SK-N-SH treated with all-trans-retinoic acid at 6 μM for 48 hours (cell line): Measurements from ENCODE around the gene MYH15.

Source experiments
- ATAC-seq: fragments of 200-7000 bp; cut with Tn5 transposase; 3 replicates; pipeline ENCODE4 v1.9.1; 2020; ENCODE audit warnings: mild to moderate bottlenecking, moderate library complexity
- ARNTL ChIP-seq: fragments of 450-650 bp; formaldehyde crosslinking; IDR thresholded peaks from 2 replicates; pipeline ENCODE4 v1.5.0; 2020; ENCODE audit warnings: low read depth, mild to moderate bottlenecking, moderate library complexity, borderline replicate concordance
- BACH2 ChIP-seq: fragments of 250-450 bp; sonication (Bioruptor Pico); IDR thresholded peaks from 2 replicates; pipeline ENCODE4 v1.9.0; 2021; ENCODE audit warnings: mild to moderate bottlenecking, borderline replicate concordance
- CREB5 ChIP-seq: fragments of 250-450 bp; sonication (Bioruptor Pico); IDR thresholded peaks from 2 replicates; pipeline ENCODE4 v1.5.1; 2020; ENCODE audit warnings: low read depth, mild to moderate bottlenecking, moderate library complexity
- CSDC2 ChIP-seq: fragments of 250-450 bp; sonication (Bioruptor Pico); IDR thresholded peaks from 2 replicates; pipeline ENCODE4 v1.5.0; 2020; ENCODE audit warnings: mild to moderate bottlenecking, moderate library complexity
- CSRNP3 ChIP-seq: fragments of 250-450 bp; sonication (Bioruptor Pico); IDR thresholded peaks from 2 replicates; pipeline ENCODE4 v1.5.1; 2021; ENCODE audit warnings: mild to moderate bottlenecking, moderate library complexity
- ESRRG ChIP-seq: fragments of 250-450 bp; sonication (Bioruptor Pico); IDR thresholded peaks from 2 replicates; pipeline ENCODE4 v1.6.1; 2021; ENCODE audit warnings: mild to moderate bottlenecking
- GLIS3 ChIP-seq: fragments of 250-450 bp; sonication (Bioruptor Pico); IDR thresholded peaks from 2 replicates; pipeline ENCODE4 v1.5.0; 2020; ENCODE audit warnings: mild to moderate bottlenecking, moderate library complexity
- ISL1 ChIP-seq: fragments of 250-450 bp; sonication (Bioruptor Pico); IDR thresholded peaks from 2 replicates; pipeline ENCODE4 v2.1.2; 2022; ENCODE audit warnings: mild to moderate bottlenecking, moderate library complexity
- OSR1 ChIP-seq: fragments of 250-450 bp; sonication (Bioruptor Pico); IDR thresholded peaks from 2 replicates; pipeline ENCODE4 v1.8.0; 2022; ENCODE audit warnings: moderate library complexity, mild to moderate bottlenecking, inconsistent platforms
- PATZ1 ChIP-seq: fragments of 250-450 bp; sonication (Bioruptor Pico); IDR thresholded peaks from 2 replicates; pipeline ENCODE4 v1.8.0; 2020; ENCODE audit warnings: mild to moderate bottlenecking, moderate library complexity, borderline replicate concordance
- POU6F1 ChIP-seq: fragments of 250-450 bp; sonication (Bioruptor Pico); IDR thresholded peaks from 2 replicates; pipeline ENCODE4 v1.8.0; 2021; ENCODE audit warnings: low read depth, mild to moderate bottlenecking, moderate library complexity, borderline replicate concordance
- PPARA ChIP-seq: fragments of 250-450 bp; sonication (Bioruptor Pico); IDR thresholded peaks from 2 replicates; pipeline ENCODE4 v1.5.0; 2020; ENCODE audit warnings: mild to moderate bottlenecking, borderline replicate concordance
- RARB ChIP-seq: fragments of 250-450 bp; sonication (Bioruptor Pico); IDR thresholded peaks from 2 replicates; pipeline ENCODE4 v1.8.0; 2021; ENCODE audit warnings: mild to moderate bottlenecking, moderate library complexity
- SNAI2 ChIP-seq: fragments of 250-450 bp; sonication (Bioruptor Pico); IDR thresholded peaks from 2 replicates; pipeline ENCODE4 v1.5.0; 2020; ENCODE audit warnings: mild to moderate bottlenecking, moderate library complexity
- TCF4 ChIP-seq: fragments of 250-450 bp; sonication (Bioruptor Pico); IDR thresholded peaks from 2 replicates; pipeline ENCODE4 v1.8.0; 2021; ENCODE audit warnings: mild to moderate bottlenecking, moderate library complexity, borderline replicate concordance
- TSHZ2 ChIP-seq: fragments of 250-450 bp; sonication (Bioruptor Pico); IDR thresholded peaks from 2 replicates; pipeline ENCODE4 v1.5.0; 2020; ENCODE audit warnings: mild to moderate bottlenecking, moderate library complexity
- ZC3H10 ChIP-seq: fragments of 250-450 bp; sonication (Bioruptor Pico); IDR thresholded peaks from 2 replicates; pipeline ENCODE4 v1.5.1; 2021; ENCODE audit warnings: mild to moderate bottlenecking, moderate library complexity
- ZFP3 ChIP-seq: fragments of 250-450 bp; sonication (Bioruptor Pico); IDR thresholded peaks from 2 replicates; pipeline ENCODE4 v1.5.0; 2020; ENCODE audit warnings: mild to moderate bottlenecking, moderate library complexity
- ZFP30 ChIP-seq: fragments of 450-650 bp; formaldehyde crosslinking; IDR thresholded peaks from 2 replicates; pipeline ENCODE4 v1.5.0; 2022; ENCODE audit warnings: mild to moderate bottlenecking, moderate library complexity
- ZNF565 ChIP-seq: fragments of 450-650 bp; formaldehyde crosslinking; conservative IDR thresholded peaks from 2 replicates; pipeline ENCODE4 v1.5.0; 2020; ENCODE audit warnings: low read depth, mild to moderate bottlenecking, moderate library complexity
- ZNF70 ChIP-seq: fragments of 450-650 bp; formaldehyde crosslinking; IDR thresholded peaks from 2 replicates; pipeline ENCODE4 v1.5.0; 2020; ENCODE audit warnings: mild to moderate bottlenecking, moderate library complexity
- ZNF8 ChIP-seq: fragments of 450-650 bp; formaldehyde crosslinking; IDR thresholded peaks from 2 replicates; pipeline ENCODE4 v1.5.0; 2020; ENCODE audit warnings: mild to moderate bottlenecking, moderate library complexity

The MYH15 gene

GRCh38 chr3:108359011-108359410 is 151.4 kb downstream of the MYH15 start:
- ATAC-seq: no peak
- TF ChIP-seq ZNF70: no peak
- no peak for TF ChIP-seq GLIS3
- TF ChIP-seq OSR1 (CRISPR knock-in tag): no peak
- no peak for TF ChIP-seq CREB5 (CRISPR knock-in tag)
- no peak for TF ChIP-seq ZFP30 (CRISPR knock-in tag)
- no peak for TF ChIP-seq PATZ1
- TF ChIP-seq RARB (CRISPR knock-in tag): no peak

GRCh38 chr3:108357042-108357441 is 153.4 kb downstream of the MYH15 start:
- ATAC-seq: no peak
- TF ChIP-seq ARNTL (no peak), GLIS3 (no peak), ESRRG (CRISPR knock-in tag) (no peak), PPARA (CRISPR knock-in tag) (no peak), ZNF70 (no peak), ZNF8 (CRISPR knock-in tag) (no peak), RARB (CRISPR knock-in tag) (no peak), BACH2 (no peak), ZFP3 (CRISPR knock-in tag) (no peak)

- no peak for ATAC-seq
- TF ChIP-seq ESRRG (CRISPR knock-in tag) (no peak), CSDC2 (no peak), POU6F1 (no peak), CSRNP3 (no peak), SNAI2 (CRISPR knock-in tag) (no peak), ZNF70 (no peak), ZNF8 (CRISPR knock-in tag) (no peak), OSR1 (CRISPR knock-in tag) (no peak), ARNTL (no peak), ZFP3 (CRISPR knock-in tag) (no peak), CREB5 (CRISPR knock-in tag) (no peak), ZFP30 (CRISPR knock-in tag) (no peak), BACH2 (no peak), ZC3H10 (CRISPR knock-in tag) (no peak)
- TF ChIP-seq, all 23 proteins: peak for 0
Measured at GRCh38 chr3:108354562-108354961, 155.8 kb downstream of the MYH15 start.

GRCh38 chr3:108352176-108352575 is 158.2 kb downstream of the MYH15 start:
- ATAC-seq: no peak
- no peak for TF ChIP-seq ZNF565 (CRISPR knock-in tag)
- TF ChIP-seq TCF4: no peak
- no peak for TF ChIP-seq ZC3H10 (CRISPR knock-in tag)
- no peak for TF ChIP-seq ARNTL
- no peak for TF ChIP-seq ZNF70
- TF ChIP-seq ZFP3 (CRISPR knock-in tag): no peak
- TF ChIP-seq RARB (CRISPR knock-in tag): no peak
- no peak for TF ChIP-seq ESRRG (CRISPR knock-in tag)
- no peak for TF ChIP-seq TSHZ2 (CRISPR knock-in tag)
- TF ChIP-seq CSDC2: no peak
- TF ChIP-seq ISL1 (CRISPR knock-in tag): no peak
- TF ChIP-seq PPARA (CRISPR knock-in tag): no peak
- no peak for TF ChIP-seq POU6F1
- no peak for TF ChIP-seq OSR1 (CRISPR knock-in tag)
- TF ChIP-seq SNAI2 (CRISPR knock-in tag): no peak
- no peak for TF ChIP-seq GLIS3
- TF ChIP-seq CREB5 (CRISPR knock-in tag): no peak
- TF ChIP-seq ZFP30 (CRISPR knock-in tag): no peak
- TF ChIP-seq BACH2: no peak
